RWPE2 (cell line): Measurements from ENCODE around the gene GJA10.

Source experiments
- ATAC-seq: fragments of 200-7000 bp; cut with Tn5 transposase; 3 replicates; pipeline ENCODE4 v1.9.1; 2021; ENCODE audit warnings: low read depth
- DNase-seq: peaks from one replicate; pipeline ENCODE4 v3.0.0-alpha.2; 2020; ENCODE audit warnings: low spot score
- H3K27ac ChIP-seq: fragments of 450-650 bp; 2 replicates; pipeline ENCODE4 v1.5.1; 2017; ENCODE audit warnings: mild to moderate bottlenecking; ENCODE audit not compliant: poor library complexity, severe bottlenecking
- H3K27me3 ChIP-seq: fragments of 250-450 bp; sonication (Bioruptor Pico); 2 replicates; pipeline ENCODE4 v1.5.1; 2021; ENCODE audit warnings: mild to moderate bottlenecking, moderate library complexity; ENCODE audit not compliant: insufficient read depth, poor library complexity, severe bottlenecking
- H3K36me3 ChIP-seq: fragments of 250-450 bp; sonication (Bioruptor Pico); 2 replicates; pipeline ENCODE4 v1.5.1; 2020; ENCODE audit warnings: low read depth, mild to moderate bottlenecking, moderate library complexity
- H3K4me1 ChIP-seq: fragments of 250-450 bp; sonication (Bioruptor Pico); 2 replicates; pipeline ENCODE4 v1.5.1; 2021; ENCODE audit warnings: mild to moderate bottlenecking, moderate library complexity; ENCODE audit not compliant: insufficient read depth, poor library complexity, severe bottlenecking
- H3K4me3 ChIP-seq: fragments of 250-450 bp; sonication (Bioruptor Pico); 2 replicates; pipeline ENCODE4 v1.5.1; 2021; ENCODE audit warnings: mild to moderate bottlenecking, moderate library complexity; ENCODE audit not compliant: severe bottlenecking
- H3K9me3 ChIP-seq: fragments of 250-450 bp; sonication (Bioruptor Pico); 2 replicates; pipeline ENCODE4 v1.5.1; 2021; ENCODE audit warnings: mild to moderate bottlenecking, moderate library complexity; ENCODE audit not compliant: severe bottlenecking
- CTCF ChIP-seq: fragments of 450-650 bp; IDR thresholded peaks from one replicate; pipeline ENCODE4 v1.5.1; 2017; ENCODE audit warnings: mild to moderate bottlenecking, moderate library complexity; ENCODE audit not compliant: poor library complexity, severe bottlenecking

GJA10 gene

GRCh38 chr6:89932245-89932802, 38.1 kb downstream of the GJA10 start:
- TF ChIP-seq CTCF: no peak

GRCh38 chr6:89934685-89935366, 40.6 kb downstream of the GJA10 start:
- ATAC-seq (no peak), DNase-seq (no peak)
- Histone ChIP-seq H3K4me1 (no peaks in the 10 kb centered on the region), H3K4me3 (no peak overlapping the region), H3K27me3 (no peaks in the 10 kb centered on the region), H3K9me3 (no peaks in the 10 kb centered on the region), H3K27ac (no peak overlapping the region), H3K36me3 (no peaks in the 10 kb centered on the region)
- no peak for TF ChIP-seq CTCF

More at GRCh38 chr6:89932245-89932802, 38.1 kb downstream of the GJA10 start:
- Histone ChIP-seq H3K4me1 (peaks cover 7% of the 10 kb centered on the region), H3K9me3 (no peaks in the 10 kb centered on the region), H3K4me3 (no peak overlapping the region), H3K36me3 (no peaks in the 10 kb centered on the region), H3K27me3 (no peaks in the 10 kb centered on the region), H3K27ac (no peak overlapping the region)
- ATAC-seq (no peak), DNase-seq (no peak)

GRCh38 chr6:89936177-89936576, 41.9 kb downstream of the GJA10 start:
- ATAC-seq (no peak), DNase-seq (no peak)
- H3K9me3 ChIP-seq: no peaks in the 10 kb centered on the region
- H3K27ac ChIP-seq: no peak overlapping the region
- TF ChIP-seq CTCF: no peak
- H3K4me3 ChIP-seq: no peak overlapping the region
- H3K27me3 ChIP-seq: no peaks in the 10 kb centered on the region
- no peaks in the 10 kb centered on the region for H3K36me3 ChIP-seq
- peaks cover 4% of the 10 kb centered on the region for H3K4me1 ChIP-seq

- no peak overlapping the region for H3K27ac ChIP-seq
- ATAC-seq (no peak), DNase-seq (no peak)
- H3K9me3 ChIP-seq: no peaks in the 10 kb centered on the region
- peaks cover 4% of the 10 kb centered on the region for H3K4me1 ChIP-seq
- no peaks in the 10 kb centered on the region for H3K27me3 ChIP-seq
- no peak for TF ChIP-seq CTCF
- no peaks in the 10 kb centered on the region for H3K36me3 ChIP-seq
- H3K4me3 ChIP-seq: no peak overlapping the region
Measured at GRCh38 chr6:89938014-89938413, 43.7 kb downstream of the GJA10 start.

GRCh38 chr6:89939144-89939543, 44.9 kb downstream of the GJA10 start:
- Histone ChIP-seq H3K4me1 (peaks cover 4% of the 10 kb centered on the region), H3K9me3 (no peaks in the 10 kb centered on the region), H3K27ac (no peak overlapping the region), H3K4me3 (no peak overlapping the region), H3K27me3 (no peaks in the 10 kb centered on the region), H3K36me3 (no peaks in the 10 kb centered on the region)
- DNase-seq: no peak
- ATAC-seq: no peak
- no peak for TF ChIP-seq CTCF
